Gastroesophageal sphincter (tissue), 4 donors: Measurements from ENCODE around the gene PPFIA4. TPM values are rescaled to one million over a fixed set of nuclear protein-coding genes. Genes with fewer than 3 reads are reported as not detected.

Source experiments
- ATAC-seq: fragments of 150-250 bp; one replicate; pipeline ENCODE4 v1.9.1; 2016; ENCODE audit warnings: mild to moderate bottlenecking, moderate library complexity
- H3K27ac ChIP-seq, 4 donors: fragments of 200-600 bp; sonication (generic) in 3 of 4; 1 replicate in 3 of 4; 2 replicates in 1 of 4; pipeline ENCODE4 v1.5.1; 2016 to 2019
- H3K27me3 ChIP-seq: fragments of 200-600 bp; sonication (generic); one replicate; pipeline ENCODE4 v1.5.1; 2019
- H3K36me3 ChIP-seq, 2 donors: fragments of 200-600 bp; sonication (generic); one replicate each; pipeline ENCODE4 v1.5.1; 2019; ENCODE audit warnings: control low read depth in 1 of 2
- H3K4me1 ChIP-seq, 3 donors: fragments of 200-600 bp; sonication (generic); 1 replicate in 2 of 3; 2 replicates in 1 of 3; pipeline ENCODE4 v1.5.1; 2016 to 2019; ENCODE audit warnings: control low read depth in 2 of 3
- H3K4me3 ChIP-seq, 2 donors: fragments of 200-600 bp; sonication (generic); one replicate each; pipeline ENCODE4 v1.5.1; 2019; ENCODE audit warnings: mild to moderate bottlenecking in 1 of 2, moderate library complexity in 1 of 2
- H3K9me3 ChIP-seq, 3 donors: fragments of 200-600 bp; sonication (generic); one replicate each; pipeline ENCODE4 v1.5.1; 2017 to 2019; ENCODE audit warnings: control low read depth in 2 of 3
- CTCF ChIP-seq, 4 experiments: fragments of 200-600 bp in 2 of 4; fragments of 450-650 bp in 2 of 4; sonication (generic) in 1 of 4; IDR thresholded peaks; one replicate each; pipeline ENCODE4 v1.5.1; 2017 to 2019; ENCODE audit warnings: antibody characterized with exemption in 4 of 4, mild to moderate bottlenecking in 2 of 4, moderate library complexity in 2 of 4
- EP300 ChIP-seq: sonication (generic); formaldehyde crosslinking; IDR thresholded peaks from one replicate; pipeline ENCODE4 v1.6.1; 2017; ENCODE audit warnings: antibody characterized with exemption, mild to moderate bottlenecking
- POLR2A ChIP-seq, 2 donors: fragments of 450-650 bp; IDR thresholded peaks; one replicate each; pipeline ENCODE4 v1.6.1; 2017; ENCODE audit warnings: antibody characterized with exemption in 2 of 2, mild to moderate bottlenecking in 2 of 2, moderate library complexity in 1 of 2
- POLR2AphosphoS5 ChIP-seq: sonication (generic); formaldehyde crosslinking; IDR thresholded peaks from one replicate; pipeline ENCODE4 v1.6.1; 2017; ENCODE audit warnings: antibody characterized with exemption
- WGBS, 2 donors: methylation state at CpG; one replicate each; pipeline ENCODE4 v1.1.5; 2018; ENCODE audit warnings: low coverage in 1 of 2; 5-methylcytosine and 5-hydroxymethylcytosine counted together
- total RNA-seq, 4 donors: library from RNA; depleted of rRNA; stranded (reverse); fragments of >200 nt; gene quantifications; one replicate each; pipeline ENCODE4 v1.1.0, GENCODE V29; 2016

Gene PPFIA4
- total RNA-seq, 4 donors from 2014 or later: 0.81 to 10.5 (median 1.7) TPM

GRCh38 chr1:203034422-203035110, 8.3 kb downstream of the PPFIA4 start:
- 70 to 95% methylated on average over 6 of the region's 10 CpGs for WGBS, 2 donors
- ATAC-seq: no peak

GRCh38 chr1:203035111-203036000, 9.1 kb downstream of the PPFIA4 start:
- TF ChIP-seq EP300: no peak
- no peak for TF ChIP-seq CTCF (IDR thresholded peaks at IDR 0.05)
- TF ChIP-seq POLR2A (IDR thresholded peaks at IDR 0.05): no peak
- no peak for TF ChIP-seq POLR2AphosphoS5
- Histone ChIP-seq H3K27ac (no peak overlapping the region), H3K36me3 (no peaks in the 10 kb centered on the region), H3K27me3 (no peaks in the 10 kb centered on the region), H3K9me3 (no peaks in the 10 kb centered on the region), H3K4me1 (peaks cover 0 to 28% (median 0%) of the 10 kb centered on the region in 3 donors), H3K4me3 (no peak overlapping the region)
- WGBS, 2 donors: 85 to 87% methylated on average over 3 to 5 of the region's 15 CpGs
- ATAC-seq: no peak

More at GRCh38 chr1:203034422-203035110, 8.3 kb downstream of the PPFIA4 start:
- Histone ChIP-seq H3K27ac (no peak overlapping the region), H3K4me3 (no peak overlapping the region), H3K27me3 (no peaks in the 10 kb centered on the region), H3K9me3 (no peaks in the 10 kb centered on the region), H3K36me3 (no peaks in the 10 kb centered on the region), H3K4me1 (peaks cover 0 to 27% (median 0%) of the 10 kb centered on the region in 3 donors)
- TF ChIP-seq POLR2AphosphoS5 (no peak), POLR2A (IDR thresholded peaks at IDR 0.05) (no peak), CTCF (IDR thresholded peaks at IDR 0.05) (no peak), EP300 (no peak)

GRCh38 chr1:203036135-203036534, 9.8 kb downstream of the PPFIA4 start:
- no peak for TF ChIP-seq POLR2AphosphoS5
- TF ChIP-seq EP300: no peak
- TF ChIP-seq POLR2A (IDR thresholded peaks at IDR 0.05): no peak
- TF ChIP-seq CTCF (IDR thresholded peaks at IDR 0.05): no peak

GRCh38 chr1:203036537-203036936, 10.2 kb downstream of the PPFIA4 start:
- H3K36me3 ChIP-seq: no peaks in the 10 kb centered on the region

More at GRCh38 chr1:203036135-203036534, 9.8 kb downstream of the PPFIA4 start:
- Histone ChIP-seq H3K27ac (no peak overlapping the region), H3K36me3 (no peaks in the 10 kb centered on the region), H3K4me1 (peaks cover 0 to 28% (median 0%) of the 10 kb centered on the region in 3 donors), H3K27me3 (no peaks in the 10 kb centered on the region), H3K9me3 (no peaks in the 10 kb centered on the region), H3K4me3 (no peak overlapping the region)
- WGBS, 2 donors: 58 to 66% methylated on average over 2 of the region's 4 CpGs
- ATAC-seq: no peak

More at GRCh38 chr1:203036537-203036936, 10.2 kb downstream of the PPFIA4 start:
- WGBS, 2 donors: no CpG with 5 or more reads among the region's 2 CpGs
- Histone ChIP-seq H3K27me3 (no peaks in the 10 kb centered on the region), H3K9me3 (no peaks in the 10 kb centered on the region), H3K4me1 (peaks cover 0 to 28% (median 0%) of the 10 kb centered on the region in 3 donors), H3K4me3 (no peak overlapping the region), H3K27ac (no peak overlapping the region)
- no peak for ATAC-seq
- TF ChIP-seq POLR2A (IDR thresholded peaks at IDR 0.05) (no peak), EP300 (no peak), CTCF (IDR thresholded peaks at IDR 0.05) (no peak), POLR2AphosphoS5 (no peak)
